SK-N-SH (cell line): ENCODE results near the gene RRP7A.

Experiments
- CTCF ChIP-seq: fragments of 200-600 bp; sonication (generic); IDR thresholded peaks from 2 replicates; pipeline ENCODE4 v1.6.1; 2017; ENCODE audit warnings: antibody characterized with exemption, mild to moderate bottlenecking, moderate library complexity
- EZH2phosphoT487 ChIP-seq: fragments of 200-600 bp; sonication (generic); IDR thresholded peaks from 2 replicates; pipeline ENCODE4 v1.6.1; 2017; ENCODE audit warnings: low read depth, mixed run types, mild to moderate bottlenecking, antibody characterized with exemption, moderate library complexity, borderline replicate concordance
- FOXJ3 ChIP-seq: sonication (generic); formaldehyde crosslinking; IDR thresholded peaks from 2 replicates; pipeline ENCODE4 v1.5.1; 2020; ENCODE audit warnings: mild to moderate bottlenecking, missing genetic modification reagents
- MAX ChIP-seq: IDR thresholded peaks from 2 replicates; pipeline ENCODE4 v1.4.0; 2012; ENCODE audit warnings: low read depth
- POLR2AphosphoS5 ChIP-seq: IDR thresholded peaks from 2 replicates; pipeline ENCODE4 v1.6.1; 2012; ENCODE audit warnings: low read depth, low read length
- RAD21 ChIP-seq: IDR thresholded peaks from 2 replicates; pipeline ENCODE4 v1.6.1; 2012; ENCODE audit warnings: mild to moderate bottlenecking, low read length
- TAF1 ChIP-seq: IDR thresholded peaks from 2 replicates; pipeline ENCODE4 v1.6.1; 2012; ENCODE audit warnings: low read depth, mild to moderate bottlenecking, low read length, moderate library complexity, borderline replicate concordance
- USF2 ChIP-seq: fragments of 150-350 bp; IDR thresholded peaks from 2 replicates; pipeline ENCODE4 v1.6.1; 2017; ENCODE audit warnings: antibody characterized with exemption, low read length, low read depth, borderline replicate concordance

GRCh38 chr22:42471441-42471840 lies 48.2 kb downstream of the RRP7A start:
- TF ChIP-seq RAD21 = no peak
- no peak for TF ChIP-seq CTCF
- TF ChIP-seq MAX = no peak
- TF ChIP-seq POLR2AphosphoS5 = no peak
- TF ChIP-seq USF2 = no peak
- no peak for TF ChIP-seq FOXJ3 (CRISPR knock-in tag)
- no peak for TF ChIP-seq EZH2phosphoT487
- no peak for TF ChIP-seq TAF1
